Suprapubic skin (tissue), 4 donors: ENCODE results near the gene CHIT1.

Experiments
- EP300 ChIP-seq: sonication (generic); formaldehyde crosslinking; IDR thresholded peaks from one replicate; pipeline ENCODE4 v1.6.1; 2017; ENCODE audit warnings: antibody characterized with exemption
- POLR2A ChIP-seq, 2 donors: fragments of 450-650 bp; IDR thresholded peaks; one replicate each; pipeline ENCODE4 v1.6.1; 2017; ENCODE audit warnings: antibody characterized with exemption in 2 of 2, mild to moderate bottlenecking in 2 of 2, moderate library complexity in 2 of 2
- POLR2AphosphoS5 ChIP-seq, 3 donors: sonication (generic); formaldehyde crosslinking; IDR thresholded peaks; one replicate each; pipeline ENCODE4 v1.6.1; 2017; ENCODE audit warnings: antibody characterized with exemption in 3 of 3
- TF ChIP-seq, protein P1 (sequence below), 2 donors: fragments of 200-600 bp in 1 of 2; fragments of 450-650 bp in 1 of 2; sonication (generic) in 1 of 2; IDR thresholded peaks; one replicate each; pipeline ENCODE4 v1.5.1; 2016 to 2019; ENCODE audit warnings: antibody characterized with exemption in 2 of 2, mild to moderate bottlenecking in 1 of 2, moderate library complexity in 1 of 2

DNA sequence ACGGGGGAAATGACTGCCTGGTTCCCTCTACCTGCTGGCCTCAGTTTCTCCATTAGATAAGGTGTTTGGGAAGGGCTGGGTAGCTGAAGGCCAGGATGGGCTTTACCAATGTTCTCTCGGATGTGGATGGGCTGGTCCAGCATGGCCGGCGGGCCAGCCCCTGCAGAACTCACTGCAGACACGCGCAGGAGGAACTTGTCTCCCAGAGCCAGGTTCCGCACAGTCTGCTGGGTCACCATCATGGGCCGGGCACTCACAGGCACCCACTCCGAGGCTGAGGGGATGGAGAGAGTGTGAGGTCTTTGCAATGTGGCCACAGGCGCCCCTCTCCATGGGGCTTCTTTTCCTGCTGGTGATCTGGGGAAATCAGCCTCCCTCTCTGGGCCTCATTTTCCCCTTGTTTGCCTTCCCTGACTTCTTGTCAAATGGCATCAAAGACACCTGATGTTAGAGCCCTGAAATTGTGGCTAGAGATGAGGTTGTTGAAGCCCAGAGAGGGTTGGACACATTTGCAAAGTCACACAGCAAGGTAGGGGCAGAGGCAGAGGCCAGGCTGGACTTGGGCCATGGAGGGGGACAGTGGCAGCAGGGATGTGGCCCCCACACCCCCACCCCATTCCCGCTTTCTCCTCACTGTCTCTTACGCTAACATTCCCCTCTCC, 55.0 kb downstream of the CHIT1 start:
- TF ChIP-seq POLR2A (IDR thresholded peaks at IDR 0.05) (no peak), EP300 (no peak), POLR2AphosphoS5 (IDR thresholded peaks at IDR 0.05) (no peak)
- TF ChIP-seq, protein P1, sequence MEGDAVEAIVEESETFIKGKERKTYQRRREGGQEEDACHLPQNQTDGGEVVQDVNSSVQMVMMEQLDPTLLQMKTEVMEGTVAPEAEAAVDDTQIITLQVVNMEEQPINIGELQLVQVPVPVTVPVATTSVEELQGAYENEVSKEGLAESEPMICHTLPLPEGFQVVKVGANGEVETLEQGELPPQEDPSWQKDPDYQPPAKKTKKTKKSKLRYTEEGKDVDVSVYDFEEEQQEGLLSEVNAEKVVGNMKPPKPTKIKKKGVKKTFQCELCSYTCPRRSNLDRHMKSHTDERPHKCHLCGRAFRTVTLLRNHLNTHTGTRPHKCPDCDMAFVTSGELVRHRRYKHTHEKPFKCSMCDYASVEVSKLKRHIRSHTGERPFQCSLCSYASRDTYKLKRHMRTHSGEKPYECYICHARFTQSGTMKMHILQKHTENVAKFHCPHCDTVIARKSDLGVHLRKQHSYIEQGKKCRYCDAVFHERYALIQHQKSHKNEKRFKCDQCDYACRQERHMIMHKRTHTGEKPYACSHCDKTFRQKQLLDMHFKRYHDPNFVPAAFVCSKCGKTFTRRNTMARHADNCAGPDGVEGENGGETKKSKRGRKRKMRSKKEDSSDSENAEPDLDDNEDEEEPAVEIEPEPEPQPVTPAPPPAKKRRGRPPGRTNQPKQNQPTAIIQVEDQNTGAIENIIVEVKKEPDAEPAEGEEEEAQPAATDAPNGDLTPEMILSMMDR (IDR thresholded peaks at IDR 0.05) = no peak
